ENCODE data around the gene UCHL1. TPM values are rescaled to one million over a fixed set of nuclear protein-coding genes. Genes with fewer than 3 reads are reported as not detected.

The UCHL1 gene
- total RNA-seq, 2 donors from 2014 or later: 390 to 562 TPM

Other genes starting within 250 kb of the UCHL1 start
- gene APBB2, start 42.4 kb upstream of the UCHL1 start, total RNA-seq: 10 to 100 TPM; 56.1 to 64.8 TPM